HG03139 (cell line): ENCODE results near the gene FOXO3.

Experiments
- ATAC-seq: cut with Tn5 transposase; IDR thresholded peaks from one replicate; pipeline ENCODE4 v1.9.1; 2021; ENCODE audit not compliant: unreplicated experiment

Gene FOXO3

GRCh38 chr6:108594151-108594550, 33.4 kb downstream of the FOXO3 start:
- ATAC-seq = no peak

DNA sequence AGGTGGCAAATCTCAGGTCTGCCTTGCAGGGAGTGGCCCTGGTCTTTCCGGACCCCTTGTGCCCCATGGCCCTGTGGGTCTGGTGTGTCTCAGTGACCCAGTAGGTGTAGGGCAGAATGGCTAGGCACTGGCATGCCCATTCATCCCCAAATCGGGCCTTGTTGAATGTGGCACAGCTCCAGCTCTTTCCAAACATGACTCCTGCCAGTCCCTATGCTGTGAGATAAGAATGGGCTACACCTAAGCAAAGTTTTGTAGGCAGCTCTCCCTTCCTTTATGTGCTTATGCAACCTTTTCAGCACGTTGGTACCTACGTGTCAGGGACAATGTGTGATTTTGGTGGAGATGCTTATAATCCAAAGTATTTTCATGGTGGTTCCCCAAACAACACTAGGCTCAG, 33.9 kb downstream of the FOXO3 start:
- ATAC-seq = no peak

- ATAC-seq = no peak
Observed at GRCh38 chr6:108596956-108597355, 36.2 kb downstream of the FOXO3 start.

DNA sequence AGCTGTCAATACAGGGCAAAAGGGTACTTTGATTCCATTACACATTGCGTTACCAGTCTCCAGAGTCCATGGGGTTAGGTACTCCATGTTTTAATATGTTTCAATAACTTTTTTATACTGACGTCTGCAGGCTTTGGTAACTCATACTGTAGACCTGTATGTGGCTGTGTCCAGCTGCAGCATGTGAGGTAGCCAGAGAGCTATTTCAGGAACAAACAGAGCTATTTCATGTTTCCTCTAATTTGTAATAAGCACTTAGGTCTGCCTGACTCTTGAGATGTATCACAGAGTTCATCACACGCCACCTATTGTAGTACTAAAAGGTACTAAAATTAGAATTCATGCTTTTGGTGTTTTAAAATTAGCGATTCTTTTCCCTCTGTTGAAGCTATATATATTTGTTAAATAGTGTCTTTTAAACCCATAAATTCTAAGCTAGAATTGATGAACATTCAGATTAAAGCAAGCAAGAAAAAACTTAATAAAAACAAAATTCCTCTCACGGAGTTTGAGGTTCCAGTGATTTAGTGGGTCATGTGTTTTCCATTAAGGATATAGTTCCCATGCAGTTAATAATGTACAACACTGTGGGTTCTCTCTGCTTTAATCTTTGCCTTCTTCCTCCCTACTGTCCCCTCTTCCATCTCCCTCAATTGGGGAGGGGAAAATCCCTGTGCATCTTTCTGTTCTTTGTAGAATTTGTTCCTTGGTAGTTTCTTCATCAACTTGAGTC, 37.0 kb downstream of the FOXO3 start:
- no peak for ATAC-seq

DNA sequence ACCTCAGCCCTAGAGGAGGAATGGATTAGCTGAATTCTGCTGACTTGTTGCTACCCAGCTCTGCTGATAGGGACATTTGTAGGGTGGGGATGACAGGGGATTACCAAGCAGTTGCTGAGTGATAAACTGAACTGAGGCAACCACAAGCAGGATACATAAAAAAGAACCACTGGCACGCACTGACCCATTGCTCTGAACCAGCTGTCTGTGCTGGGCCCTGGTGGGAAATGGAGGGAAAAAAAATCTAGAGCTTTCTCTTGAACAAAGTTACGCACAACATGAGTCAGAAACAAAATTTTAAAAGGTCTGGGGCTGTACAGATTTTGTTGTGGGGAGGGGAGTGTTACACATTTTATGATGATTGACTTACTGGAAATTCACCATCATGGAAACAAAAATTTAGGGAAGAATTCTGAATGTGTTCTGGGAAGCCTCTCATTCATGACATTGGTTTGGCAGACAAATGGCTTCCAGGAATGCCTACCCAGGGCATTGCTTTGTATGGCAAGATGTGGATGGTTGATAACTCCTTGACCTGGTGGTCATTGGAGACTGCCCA, 37.7 kb downstream of the FOXO3 start:
- no peak for ATAC-seq

- no peak for ATAC-seq
Observed at GRCh38 chr6:108604156-108604555, 43.4 kb downstream of the FOXO3 start.

DNA sequence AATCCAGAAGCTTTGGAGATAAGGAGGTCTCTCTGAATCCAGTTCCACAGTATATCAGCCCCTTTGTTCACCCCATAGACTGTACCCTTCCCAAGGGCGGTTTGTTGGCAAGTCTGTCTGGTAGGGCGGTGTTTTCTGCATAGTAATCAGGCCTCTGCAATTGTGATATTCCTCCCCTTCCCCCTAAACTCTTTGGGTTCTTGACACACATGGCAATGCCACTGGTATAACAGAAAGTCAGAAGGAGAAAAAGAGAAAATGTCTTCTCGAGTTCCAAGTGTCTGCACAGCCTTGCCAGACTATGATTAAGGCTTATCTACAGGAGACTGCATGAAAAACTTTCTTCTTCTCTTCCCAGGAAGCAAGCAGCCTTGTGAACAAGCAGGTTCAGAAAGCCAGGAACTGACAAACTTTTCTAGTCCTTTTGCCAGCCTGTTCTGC, 45.6 kb downstream of the FOXO3 start:
- ATAC-seq = no peak

GRCh38 chr6:108608453-108609275, 47.9 kb downstream of the FOXO3 start:
- no peak for ATAC-seq

GRCh38 chr6:108609276-108609769, 48.6 kb downstream of the FOXO3 start:
- no peak for ATAC-seq

- no peak for ATAC-seq
Observed at GRCh38 chr6:108610270-108610839, 49.6 kb downstream of the FOXO3 start.

GRCh38 chr6:108610957-108611586, 50.4 kb downstream of the FOXO3 start:
- ATAC-seq = no peak

- no peak for ATAC-seq
Observed at GRCh38 chr6:108612852-108613251, 52.1 kb downstream of the FOXO3 start.

DNA sequence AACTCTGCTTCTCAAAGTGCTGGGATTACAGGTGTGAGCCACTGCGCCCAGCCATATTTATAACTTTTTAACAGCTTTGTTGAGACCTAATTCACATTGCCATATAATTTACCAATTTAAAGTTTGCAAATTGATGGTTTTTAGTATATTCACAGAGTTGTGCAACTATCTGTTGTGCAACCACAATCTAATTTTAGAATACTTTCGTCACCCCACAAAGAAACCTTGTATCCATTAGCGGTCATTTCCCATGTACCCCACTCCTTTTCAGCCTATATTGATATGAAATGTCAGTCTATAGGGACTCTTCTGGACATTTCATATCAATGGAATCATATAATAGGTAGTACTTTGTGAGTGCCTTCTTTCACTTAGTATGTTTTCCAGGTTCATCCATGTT, 55.8 kb downstream of the FOXO3 start:
- ATAC-seq = no peak

DNA sequence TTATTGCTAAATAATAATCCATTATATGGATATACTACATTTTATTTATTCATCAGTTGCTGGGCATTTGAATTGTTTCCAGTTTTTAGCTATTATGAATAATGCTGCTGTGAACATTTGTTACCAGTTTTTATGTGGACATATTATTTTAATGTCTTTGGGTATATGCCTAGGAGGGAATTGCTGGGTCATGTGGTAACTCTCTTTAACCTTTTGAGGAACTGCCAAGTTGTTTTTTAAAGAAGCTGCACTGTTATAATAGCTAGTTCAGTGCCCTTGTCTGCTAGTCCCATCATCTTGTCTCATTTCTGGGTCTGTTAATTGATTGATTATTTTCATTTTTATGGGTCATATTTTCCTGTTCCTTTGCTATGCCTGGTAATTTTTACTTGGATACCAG, 56.3 kb downstream of the FOXO3 start:
- ATAC-seq = no peak

GRCh38 chr6:108618623-108619152, 58.0 kb downstream of the FOXO3 start:
- ATAC-seq = no peak

GRCh38 chr6:108619431-108620197, 58.9 kb downstream of the FOXO3 start:
- no peak for ATAC-seq

GRCh38 chr6:108621117-108621516, 60.4 kb downstream of the FOXO3 start:
- no peak for ATAC-seq

GRCh38 chr6:108622641-108623298, 62.1 kb downstream of the FOXO3 start:
- ATAC-seq = no peak

DNA sequence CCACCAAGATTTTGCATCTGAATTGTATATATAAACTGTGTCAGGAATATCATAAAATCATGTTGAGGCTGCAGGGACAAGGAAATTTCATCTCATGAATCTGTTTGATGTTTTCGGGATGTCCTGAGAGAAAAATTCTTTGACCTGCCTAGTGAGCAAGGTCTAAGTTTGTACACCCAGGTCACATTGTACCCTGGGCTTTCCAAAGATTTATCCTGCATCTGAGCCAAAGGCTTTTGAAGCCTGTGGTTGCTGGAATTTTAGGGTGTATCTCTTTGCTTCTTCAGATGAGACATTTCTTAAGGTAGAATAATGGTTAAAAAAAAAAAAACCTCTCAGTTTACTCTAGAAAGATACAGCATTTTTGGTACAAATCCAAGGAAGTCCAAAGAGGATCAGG, 63.3 kb downstream of the FOXO3 start:
- ATAC-seq = no peak
